SK-N-SH (cell line): Measurements from ENCODE around the gene EXOC4. TPM values are rescaled to one million over a fixed set of nuclear protein-coding genes. Genes with fewer than 3 reads are reported as not detected.

ENCODE experiments used
- CTCF ChIA-PET: fragments of 300-600, 350-600 bp; formaldehyde crosslinking; extraction: SDS; loops from one replicate; lab custom pipeline; 2021; lab: Yijun Ruan, JAX
- POLR2A ChIA-PET: fragments of 350-600 bp; sonication (Branson Sonifier 250); formaldehyde crosslinking; extraction: SDS; loops from one replicate; lab custom pipeline; 2020; ENCODE audit warnings: antibody characterized with exemption, inconsistent platforms; lab: Yijun Ruan, JAX
- DNase-seq: peaks from one replicate; pipeline ENCODE4 v3.0.0; 2012
- H2AFZ ChIP-seq: fragments of 200-600 bp; sonication (generic); 2 replicates; pipeline ENCODE4 v1.8.1; 2016; ENCODE audit warnings: antibody characterized with exemption, mild to moderate bottlenecking, low read depth
- H3F3A ChIP-seq: fragments of 200-600 bp; sonication (generic); replicated peaks from 2 replicates; pipeline ENCODE3; 2016; ENCODE audit warnings: antibody characterized with exemption, mild to moderate bottlenecking; ENCODE audit not compliant: insufficient read depth
- H3K27ac ChIP-seq, 2 experiments: fragments of 200-500 bp in 1 of 2; fragments of 200-600 bp in 1 of 2; sonication (Bioruptor generic) in 1 of 2; sonication (generic), shearing (Covaris generic) in 1 of 2; 2 replicates each; pipeline versions ENCODE4 v1.5.1 to v1.6.1; 2014 to 2016; ENCODE audit warnings: low read depth in 2 of 2, inconsistent platforms in 1 of 2, low read length in 1 of 2, mild to moderate bottlenecking in 1 of 2, mixed read lengths in 1 of 2
- H3K27me3 ChIP-seq: fragments of 200-600 bp; sonication (generic), shearing (Covaris generic); 2 replicates; pipeline ENCODE4 v1.6.1; 2016; ENCODE audit warnings: mixed run types; ENCODE audit not compliant: insufficient read depth
- H3K36me3 ChIP-seq, 2 experiments: fragments of 200-500 bp in 1 of 2; fragments of 200-600 bp in 1 of 2; sonication (Bioruptor generic) in 1 of 2; sonication (generic) in 1 of 2; replicated peaks in 1 of 2; 2 replicates each; pipeline versions ENCODE3 to v1.5.1; 2014 to 2016; ENCODE audit warnings: low read length in 1 of 2, mild to moderate bottlenecking in 1 of 2; ENCODE audit not compliant: insufficient read depth in 2 of 2, control insufficient read depth in 1 of 2
- H3K4me1 ChIP-seq, 2 experiments: fragments of 200-500 bp in 1 of 2; fragments of 200-600 bp in 1 of 2; sonication (Bioruptor generic) in 1 of 2; sonication (generic), shearing (Covaris generic) in 1 of 2; 2 replicates each; pipeline versions ENCODE4 v1.5.1 to v1.6.1; 2014 to 2016; ENCODE audit warnings: low read depth in 1 of 2, low read length in 1 of 2, mixed run types in 1 of 2; ENCODE audit not compliant: insufficient read depth in 2 of 2, control insufficient read depth in 1 of 2
- H3K4me2 ChIP-seq: fragments of 200-600 bp; sonication (generic), shearing (Covaris generic); 2 replicates; pipeline ENCODE4 v1.6.1; 2017; ENCODE audit warnings: mixed run types
- H3K4me3 ChIP-seq, 2 experiments: fragments of 200-500 bp in 1 of 2; fragments of 200-600 bp in 1 of 2; sonication (Bioruptor generic) in 1 of 2; sonication (generic), shearing (Covaris generic) in 1 of 2; 2 replicates each; pipeline versions ENCODE4 v1.5.1 to v1.8.1; 2014 to 2016; ENCODE audit warnings: low read depth in 2 of 2, inconsistent platforms in 1 of 2, low read length in 1 of 2, mild to moderate bottlenecking in 1 of 2, mixed read lengths in 1 of 2, moderate library complexity in 1 of 2
- H3K79me2 ChIP-seq: fragments of 200-600 bp; sonication (generic); 2 replicates; pipeline ENCODE4 v1.8.1; 2017; ENCODE audit warnings: mild to moderate bottlenecking; ENCODE audit not compliant: insufficient read depth
- H3K9ac ChIP-seq: fragments of 200-600 bp; sonication (generic); 2 replicates; pipeline ENCODE4 v1.6.1; 2017; ENCODE audit warnings: mixed run types
- H3K9me2 ChIP-seq: fragments of 200-600 bp; sonication (generic); 2 replicates; pipeline ENCODE4 v1.6.1; 2017; ENCODE audit warnings: mixed run types
- H3K9me3 ChIP-seq: fragments of 200-600 bp; sonication (generic); 2 replicates; pipeline ENCODE4 v1.6.1; 2017; ENCODE audit warnings: mixed run types, mild to moderate bottlenecking, moderate library complexity
- H4K20me1 ChIP-seq: fragments of 200-600 bp; sonication (generic); 2 replicates; pipeline ENCODE4 v1.6.1; 2017; ENCODE audit warnings: mild to moderate bottlenecking, mixed run types; ENCODE audit not compliant: insufficient read depth
- CHD2 ChIP-seq: fragments of 150-350 bp; IDR thresholded peaks from 2 replicates; pipeline ENCODE4 v1.6.1; 2018; ENCODE audit warnings: low read length; ENCODE audit not compliant: partially characterized antibody
- GABPA ChIP-seq: IDR thresholded peaks from 2 replicates; pipeline ENCODE4 v1.4.0; 2012; ENCODE audit warnings: low read depth, mild to moderate bottlenecking
- MXI1 ChIP-seq: IDR thresholded peaks from 2 replicates; pipeline ENCODE4 v1.6.1; 2012; ENCODE audit warnings: mild to moderate bottlenecking, low read depth, low read length, improper control_type of control experiment
- RAD21 ChIP-seq: IDR thresholded peaks from 2 replicates; pipeline ENCODE4 v1.6.1; 2012; ENCODE audit warnings: mild to moderate bottlenecking, low read length
- RFX5 ChIP-seq: IDR thresholded peaks from 2 replicates; pipeline ENCODE4 v1.6.1; 2012; ENCODE audit warnings: mild to moderate bottlenecking, improper control_type of control experiment, low read length
- RXRA ChIP-seq: IDR thresholded peaks from 2 replicates; pipeline ENCODE4 v1.4.0; 2012; ENCODE audit warnings: low read depth, mild to moderate bottlenecking, borderline replicate concordance
- SIN3A ChIP-seq: IDR thresholded peaks from 2 replicates; pipeline ENCODE4 v1.6.1; 2012; ENCODE audit warnings: low read depth, mild to moderate bottlenecking, low read length, moderate library complexity, borderline replicate concordance
- TAF1 ChIP-seq: IDR thresholded peaks from 2 replicates; pipeline ENCODE4 v1.6.1; 2012; ENCODE audit warnings: low read depth, mild to moderate bottlenecking, low read length, moderate library complexity, borderline replicate concordance
- YY1 ChIP-seq: IDR thresholded peaks from 2 replicates; pipeline ENCODE4 v1.4.0; 2012; ENCODE audit warnings: low read depth, mild to moderate bottlenecking
- WGBS: methylation state at CpG from one replicate; pipeline ENCODE4 v1.1.6; 2017; ENCODE audit warnings: low lambda C conversion rate; 5-methylcytosine and 5-hydroxymethylcytosine counted together
- polyA plus RNA-seq, 3 experiments: library from polyadenylated mRNA; depleted of rRNA; stranded (reverse); fragments of >200 nt; gene quantifications; 2 replicates each; pipeline ENCODE4 v1.2.3, GENCODE V29; 2012
- TF ChIP-seq, protein P1 (sequence below): fragments of 200-600 bp; sonication (generic); IDR thresholded peaks from 2 replicates; pipeline ENCODE4 v1.6.1; 2017; ENCODE audit warnings: antibody characterized with exemption, mild to moderate bottlenecking, moderate library complexity
- TF ChIP-seq, protein P2 (sequence below): fragments of 150-350 bp; IDR thresholded peaks from 2 replicates; pipeline ENCODE4 v1.6.1; 2017; ENCODE audit warnings: antibody characterized with exemption, low read length, low read depth, borderline replicate concordance
- TF ChIP-seq, protein P3 (sequence below): IDR thresholded peaks from 2 replicates; pipeline ENCODE4 v1.6.1; 2012; ENCODE audit warnings: mild to moderate bottlenecking, low read depth, low read length, moderate library complexity

Gene EXOC4
- polyA plus RNA-seq, 1 of the 3 experiments (the other 2 are of a cell fraction): 37.3 TPM

DNA sequence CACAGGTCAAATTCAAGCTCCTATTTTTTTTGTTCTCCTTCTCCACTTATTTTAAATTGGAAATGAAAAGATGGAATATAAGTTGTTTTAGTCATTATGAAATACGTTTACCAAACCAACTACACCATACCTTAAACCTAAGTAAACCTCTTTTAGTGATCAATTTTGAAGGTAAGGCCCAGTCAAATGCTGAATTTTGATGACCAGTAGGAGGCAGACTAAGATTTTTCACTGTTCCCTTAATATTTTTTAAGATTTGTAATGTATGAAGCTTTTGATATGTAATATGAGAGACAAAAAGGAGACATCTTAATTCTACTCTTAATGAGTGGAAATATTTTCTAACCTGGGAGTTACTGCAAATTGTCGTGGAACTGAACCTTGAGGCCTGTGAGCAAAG is 311.6 kb downstream of the EXOC4 start:
- peaks cover 4 to 29% of the 10 kb centered on the region in 2 experiments for H3K36me3 ChIP-seq
- WGBS: 88% methylated on average over 2 of the region's 2 CpGs
- no peaks in the 10 kb centered on the region for H3K27me3 ChIP-seq
- no peaks in the 10 kb centered on the region for H3K9me2 ChIP-seq
- no peak overlapping the region for H3K4me3 ChIP-seq
- H3K79me2 ChIP-seq: peaks cover 9% of the 10 kb centered on the region; the same call in 1 of the 2 replicates
- DNase-seq: no peak
- ChIA-PET POLR2A (no interaction called here), CTCF (interaction anchor here (0.7 to 2.5 kb wide), 8 partner anchors 10 to 198 kb away, joined by 3 to 11 read pairs (median 4); no protein-coding TSS in a partner anchor)
- H3K4me1 ChIP-seq: peaks cover 3 to 27% of the 10 kb centered on the region in 2 experiments; a peak in 3 of 4 replicates
- no peak overlapping the region for H2AFZ ChIP-seq
- H3K9ac ChIP-seq: no peak overlapping the region
- peaks cover 10% of the 10 kb centered on the region for H3F3A ChIP-seq
- H4K20me1 ChIP-seq: no peaks in the 10 kb centered on the region; the same call in 1 of the 2 replicates
- H3K4me2 ChIP-seq: no peak overlapping the region
- TF ChIP-seq CHD2: no peak
- no peak for TF ChIP-seq TAF1
- no peak for TF ChIP-seq YY1
- no peak for TF ChIP-seq MXI1
- TF ChIP-seq, protein P1, sequence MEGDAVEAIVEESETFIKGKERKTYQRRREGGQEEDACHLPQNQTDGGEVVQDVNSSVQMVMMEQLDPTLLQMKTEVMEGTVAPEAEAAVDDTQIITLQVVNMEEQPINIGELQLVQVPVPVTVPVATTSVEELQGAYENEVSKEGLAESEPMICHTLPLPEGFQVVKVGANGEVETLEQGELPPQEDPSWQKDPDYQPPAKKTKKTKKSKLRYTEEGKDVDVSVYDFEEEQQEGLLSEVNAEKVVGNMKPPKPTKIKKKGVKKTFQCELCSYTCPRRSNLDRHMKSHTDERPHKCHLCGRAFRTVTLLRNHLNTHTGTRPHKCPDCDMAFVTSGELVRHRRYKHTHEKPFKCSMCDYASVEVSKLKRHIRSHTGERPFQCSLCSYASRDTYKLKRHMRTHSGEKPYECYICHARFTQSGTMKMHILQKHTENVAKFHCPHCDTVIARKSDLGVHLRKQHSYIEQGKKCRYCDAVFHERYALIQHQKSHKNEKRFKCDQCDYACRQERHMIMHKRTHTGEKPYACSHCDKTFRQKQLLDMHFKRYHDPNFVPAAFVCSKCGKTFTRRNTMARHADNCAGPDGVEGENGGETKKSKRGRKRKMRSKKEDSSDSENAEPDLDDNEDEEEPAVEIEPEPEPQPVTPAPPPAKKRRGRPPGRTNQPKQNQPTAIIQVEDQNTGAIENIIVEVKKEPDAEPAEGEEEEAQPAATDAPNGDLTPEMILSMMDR: peak; percentile 49
- TF ChIP-seq RAD21: 0 out of 2 replicates have a peak, but pooled peaks have one; percentile 2
- no peaks in the 10 kb centered on the region for H3K9me3 ChIP-seq
- H3K27ac ChIP-seq: peak overlapping the region in 1 of 2 experiments; percentile 66; a peak in 2 of 4 replicates

DNA sequence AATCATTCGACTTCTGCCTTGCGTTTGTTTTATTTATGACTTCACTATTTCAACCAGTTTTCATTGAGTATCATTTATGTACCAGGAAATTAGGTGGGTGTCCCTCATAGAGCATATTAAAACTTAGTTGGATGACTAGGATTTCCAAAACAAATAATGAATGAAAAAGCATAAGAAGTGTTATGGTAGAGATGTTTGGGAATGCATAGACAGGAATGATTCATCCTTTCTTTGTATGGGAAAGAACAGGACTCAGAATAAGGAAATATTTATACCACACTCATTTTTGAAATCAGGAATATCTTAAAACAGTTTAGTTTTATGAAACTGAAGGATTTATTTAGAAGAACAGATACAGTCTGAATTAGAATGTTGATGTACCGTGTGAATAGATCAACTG is 315.7 kb downstream of the EXOC4 start:
- no peak overlapping the region for H3K4me2 ChIP-seq
- no peaks in the 10 kb centered on the region for H3F3A ChIP-seq
- no peak overlapping the region for H3K4me3 ChIP-seq
- no peaks in the 10 kb centered on the region for H4K20me1 ChIP-seq
- no peaks in the 10 kb centered on the region for H3K27me3 ChIP-seq
- H3K9ac ChIP-seq: no peak overlapping the region
- H3K79me2 ChIP-seq: peaks cover 9% of the 10 kb centered on the region; the same call in 1 of the 2 replicates
- H2AFZ ChIP-seq: no peak overlapping the region
- no peaks in the 10 kb centered on the region for H3K9me2 ChIP-seq
- DNase-seq: no peak
- no peaks in the 10 kb centered on the region for H3K9me3 ChIP-seq
- ChIA-PET CTCF (interaction anchor here (0.8 to 1.3 kb wide), 2 partner anchors 10 to 13 kb away, joined by 3 read pairs; no protein-coding TSS in a partner anchor), POLR2A (no interaction called here)
- TF ChIP-seq SIN3A: no peak
- TF ChIP-seq, protein P2, sequence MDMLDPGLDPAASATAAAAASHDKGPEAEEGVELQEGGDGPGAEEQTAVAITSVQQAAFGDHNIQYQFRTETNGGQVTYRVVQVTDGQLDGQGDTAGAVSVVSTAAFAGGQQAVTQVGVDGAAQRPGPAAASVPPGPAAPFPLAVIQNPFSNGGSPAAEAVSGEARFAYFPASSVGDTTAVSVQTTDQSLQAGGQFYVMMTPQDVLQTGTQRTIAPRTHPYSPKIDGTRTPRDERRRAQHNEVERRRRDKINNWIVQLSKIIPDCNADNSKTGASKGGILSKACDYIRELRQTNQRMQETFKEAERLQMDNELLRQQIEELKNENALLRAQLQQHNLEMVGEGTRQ: no peak
- no peak for TF ChIP-seq RXRA
- no peak for TF ChIP-seq RAD21
- no peak for TF ChIP-seq RFX5
- no peak for TF ChIP-seq GABPA
- TF ChIP-seq, protein P3, sequence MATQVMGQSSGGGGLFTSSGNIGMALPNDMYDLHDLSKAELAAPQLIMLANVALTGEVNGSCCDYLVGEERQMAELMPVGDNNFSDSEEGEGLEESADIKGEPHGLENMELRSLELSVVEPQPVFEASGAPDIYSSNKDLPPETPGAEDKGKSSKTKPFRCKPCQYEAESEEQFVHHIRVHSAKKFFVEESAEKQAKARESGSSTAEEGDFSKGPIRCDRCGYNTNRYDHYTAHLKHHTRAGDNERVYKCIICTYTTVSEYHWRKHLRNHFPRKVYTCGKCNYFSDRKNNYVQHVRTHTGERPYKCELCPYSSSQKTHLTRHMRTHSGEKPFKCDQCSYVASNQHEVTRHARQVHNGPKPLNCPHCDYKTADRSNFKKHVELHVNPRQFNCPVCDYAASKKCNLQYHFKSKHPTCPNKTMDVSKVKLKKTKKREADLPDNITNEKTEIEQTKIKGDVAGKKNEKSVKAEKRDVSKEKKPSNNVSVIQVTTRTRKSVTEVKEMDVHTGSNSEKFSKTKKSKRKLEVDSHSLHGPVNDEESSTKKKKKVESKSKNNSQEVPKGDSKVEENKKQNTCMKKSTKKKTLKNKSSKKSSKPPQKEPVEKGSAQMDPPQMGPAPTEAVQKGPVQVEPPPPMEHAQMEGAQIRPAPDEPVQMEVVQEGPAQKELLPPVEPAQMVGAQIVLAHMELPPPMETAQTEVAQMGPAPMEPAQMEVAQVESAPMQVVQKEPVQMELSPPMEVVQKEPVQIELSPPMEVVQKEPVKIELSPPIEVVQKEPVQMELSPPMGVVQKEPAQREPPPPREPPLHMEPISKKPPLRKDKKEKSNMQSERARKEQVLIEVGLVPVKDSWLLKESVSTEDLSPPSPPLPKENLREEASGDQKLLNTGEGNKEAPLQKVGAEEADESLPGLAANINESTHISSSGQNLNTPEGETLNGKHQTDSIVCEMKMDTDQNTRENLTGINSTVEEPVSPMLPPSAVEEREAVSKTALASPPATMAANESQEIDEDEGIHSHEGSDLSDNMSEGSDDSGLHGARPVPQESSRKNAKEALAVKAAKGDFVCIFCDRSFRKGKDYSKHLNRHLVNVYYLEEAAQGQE: no peak
- H3K36me3 ChIP-seq: peaks cover 4 to 22% of the 10 kb centered on the region in 2 experiments
- H3K27ac ChIP-seq: peak overlapping the region; percentile 4 to 25; a peak in 3 of 4 replicates
- WGBS: 95% methylated on average over 3 of the region's 3 CpGs
- H3K4me1 ChIP-seq: peaks cover 0 to 8% of the 10 kb centered on the region in 2 experiments; a peak in 3 of 4 replicates
